ENCODE results near the gene GOLPH3.
A peak's percentile ranks its signal among the peaks of the same experiment; 100 is the strongest.
"Not testable (repeated sequence)": the region's sequence is repeated elsewhere in the genome, so short reads cannot be mapped to it uniquely, and the experiment has no call there.

The GOLPH3 gene

GRCh38 chr5:32174011-32174870 lies at the start of gene GOLPH3:
Gene GOLPH3 (minus strand): TSS chr5:32174319. CDS start chr5:32174034, 285 bp downstream.
- peak; percentile 85 for DNase-seq (ENCODE audit: low read depth in 1 of 2, low spot score in 1 of 2)

- no peak for DNase-seq (ENCODE audit: low read depth in 1 of 2, low spot score in 1 of 2)
Measured at GRCh38 chr5:32222723-32223470, 48.8 kb upstream of the GOLPH3 start.

DNA sequence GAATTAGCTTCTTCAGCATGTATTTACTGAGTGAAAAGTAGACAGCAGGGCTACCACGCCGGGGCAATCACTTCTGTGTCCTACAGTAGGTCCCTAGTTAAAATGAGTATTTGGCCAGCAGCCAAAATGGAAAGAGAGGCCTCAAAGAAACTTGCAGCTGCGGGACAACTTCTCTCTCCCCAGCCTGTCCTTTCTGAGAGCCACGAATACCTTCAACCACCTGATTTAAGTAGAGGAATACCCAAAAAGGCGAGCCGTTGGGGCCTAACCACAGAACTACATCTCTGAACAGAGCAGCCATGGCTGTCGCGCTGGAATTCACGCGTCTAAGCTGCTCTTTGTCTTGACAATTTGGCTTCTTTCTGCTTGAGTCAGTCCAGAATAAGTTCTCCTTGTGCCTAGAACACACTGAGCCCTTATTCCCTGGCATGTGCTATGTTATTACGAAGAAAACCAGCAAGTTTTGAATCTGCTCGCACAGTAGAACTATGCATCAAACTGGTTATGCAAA lies 43.8 kb upstream of the GOLPH3 start:
- no peak for DNase-seq (ENCODE audit: low read depth in 1 of 2, low spot score in 1 of 2)

DNA sequence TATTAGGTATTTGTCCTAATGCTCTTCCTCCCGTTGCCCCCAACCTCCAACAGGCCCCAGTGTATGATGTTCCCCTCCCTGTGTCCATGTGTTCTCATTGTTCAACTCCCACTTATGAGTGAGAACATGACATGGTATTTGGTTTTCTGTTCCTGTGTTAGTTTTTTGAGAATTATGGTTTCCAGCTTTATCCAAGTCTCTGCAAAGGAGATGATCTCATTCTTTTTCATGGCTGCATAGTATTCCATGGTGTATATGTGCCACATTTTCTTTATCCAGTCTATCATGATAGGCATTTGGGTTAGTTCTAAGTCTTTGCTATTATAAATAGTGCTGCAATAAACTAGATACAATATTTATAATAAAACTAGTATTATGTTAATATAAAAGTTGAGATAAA lies 40.2 kb upstream of the GOLPH3 start:
- DNase-seq (ENCODE audit: low read depth in 1 of 2, low spot score in 1 of 2), result not testable (repeated sequence)

DNA sequence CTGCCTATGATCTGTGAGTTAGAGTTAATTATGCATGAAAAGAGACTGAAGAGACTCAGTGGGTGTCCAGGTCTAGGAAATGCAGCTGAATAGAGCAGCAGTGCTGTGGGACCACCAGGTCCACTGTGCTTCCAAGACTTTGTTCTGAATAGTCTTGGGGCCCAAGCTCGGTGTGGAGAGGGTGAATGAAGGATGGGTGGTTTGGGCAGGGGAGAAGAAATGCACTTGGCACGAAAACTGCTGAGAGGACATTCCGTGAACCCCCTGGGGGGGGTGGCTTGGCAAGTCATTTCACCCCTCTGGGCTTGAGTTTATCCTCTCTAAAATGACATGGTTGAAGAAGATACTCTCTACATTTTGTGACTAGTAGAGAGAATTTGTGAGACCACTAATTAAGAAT lies 36.0 kb upstream of the GOLPH3 start:
- DNase-seq (ENCODE audit: low read depth in 1 of 2, low spot score in 1 of 2), result no peak

DNA sequence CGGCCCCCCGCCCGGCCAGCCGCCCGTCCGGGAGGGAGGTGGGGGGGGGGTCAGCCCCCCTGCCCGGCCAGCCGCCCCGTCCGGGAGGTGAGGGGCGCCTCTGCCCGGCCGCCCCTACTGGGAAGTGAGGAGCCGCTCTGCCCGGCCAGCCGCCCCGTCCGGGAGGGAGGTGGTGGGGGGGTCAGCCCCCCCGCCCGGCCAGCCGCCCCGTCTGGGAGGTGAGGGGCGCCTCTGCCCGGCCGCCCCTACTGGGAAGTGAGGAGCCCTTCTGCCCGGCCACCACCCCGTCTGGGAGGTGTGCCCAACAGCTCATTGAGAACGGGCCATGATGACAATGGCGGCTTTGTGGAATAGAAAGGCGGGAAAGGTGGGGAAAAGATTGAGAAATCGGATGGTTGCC lies 34.7 kb upstream of the GOLPH3 start:
- not testable (repeated sequence) for DNase-seq (ENCODE audit: low read depth in 1 of 2, low spot score in 1 of 2)

DNA sequence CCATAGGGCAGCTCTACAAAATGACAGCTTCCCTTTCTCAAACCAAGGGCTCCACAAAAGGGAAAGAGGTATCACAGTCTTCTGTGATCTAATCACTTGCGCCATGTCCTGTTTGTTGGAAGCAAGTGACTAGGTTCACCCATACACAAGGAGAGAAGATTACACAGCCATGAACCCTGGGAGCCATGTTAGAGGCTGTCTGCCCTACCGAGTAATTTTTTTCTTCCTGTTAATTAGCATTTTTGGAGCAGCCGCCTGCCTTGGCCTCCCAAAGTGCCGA lies 33.2 kb upstream of the GOLPH3 start:
- DNase-seq (ENCODE audit: low read depth in 1 of 2, low spot score in 1 of 2), result no peak

GRCh38 chr5:32206509-32207354 lies 32.6 kb upstream of the GOLPH3 start:
- no peak for DNase-seq (ENCODE audit: low read depth in 1 of 2, low spot score in 1 of 2)

GRCh38 chr5:32206053-32206452 lies 31.9 kb upstream of the GOLPH3 start:
- no peak for DNase-seq (ENCODE audit: low read depth in 1 of 2, low spot score in 1 of 2)

GRCh38 chr5:32202394-32202793 lies 28.3 kb upstream of the GOLPH3 start:
- DNase-seq (ENCODE audit: low read depth in 1 of 2, low spot score in 1 of 2), result no peak

GRCh38 chr5:32201122-32201753 lies 27.1 kb upstream of the GOLPH3 start:
- no peak for DNase-seq (ENCODE audit: low read depth in 1 of 2, low spot score in 1 of 2)

DNA sequence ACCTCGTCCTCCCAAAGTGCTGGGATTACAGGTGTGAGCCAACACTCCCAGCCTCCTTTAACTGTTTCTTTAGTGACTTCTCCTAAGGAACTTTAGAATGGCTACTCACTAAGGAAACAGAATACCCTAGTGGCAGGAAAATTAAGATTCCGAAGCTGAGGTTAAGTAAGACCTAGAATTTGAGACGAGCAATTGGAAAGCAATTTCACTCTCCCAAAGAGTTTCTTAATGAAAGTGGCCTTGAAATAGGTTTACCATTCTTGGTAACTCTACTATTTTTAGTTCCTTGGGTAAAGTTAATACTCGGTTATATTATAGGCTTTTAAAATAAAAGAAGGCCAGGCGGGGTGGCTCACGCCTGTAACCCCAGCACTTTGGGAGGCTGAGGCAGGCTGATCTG lies 22.9 kb upstream of the GOLPH3 start:
- DNase-seq (ENCODE audit: low read depth in 1 of 2, low spot score in 1 of 2), result no peak

DNA sequence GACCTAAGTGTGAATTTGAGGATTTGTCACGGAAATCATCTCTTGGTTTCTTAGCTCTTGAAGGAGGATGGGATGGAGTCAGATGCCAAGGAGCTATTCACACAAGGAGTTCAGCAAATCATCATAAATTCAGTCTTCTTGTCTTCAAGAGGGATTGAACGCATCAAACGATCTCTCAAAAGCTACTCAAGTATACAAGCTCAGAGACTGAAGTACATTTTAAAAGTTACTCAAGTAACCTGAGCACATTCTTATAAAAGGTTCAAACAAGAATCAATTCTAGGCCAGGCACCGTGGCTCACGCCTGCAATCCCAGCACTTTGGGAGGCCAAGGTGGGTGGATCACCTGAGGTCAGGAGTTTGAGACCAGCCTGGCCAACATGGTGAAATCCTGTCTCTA lies 21.1 kb upstream of the GOLPH3 start:
- no peak for DNase-seq (ENCODE audit: low read depth in 1 of 2, low spot score in 1 of 2)

DNA sequence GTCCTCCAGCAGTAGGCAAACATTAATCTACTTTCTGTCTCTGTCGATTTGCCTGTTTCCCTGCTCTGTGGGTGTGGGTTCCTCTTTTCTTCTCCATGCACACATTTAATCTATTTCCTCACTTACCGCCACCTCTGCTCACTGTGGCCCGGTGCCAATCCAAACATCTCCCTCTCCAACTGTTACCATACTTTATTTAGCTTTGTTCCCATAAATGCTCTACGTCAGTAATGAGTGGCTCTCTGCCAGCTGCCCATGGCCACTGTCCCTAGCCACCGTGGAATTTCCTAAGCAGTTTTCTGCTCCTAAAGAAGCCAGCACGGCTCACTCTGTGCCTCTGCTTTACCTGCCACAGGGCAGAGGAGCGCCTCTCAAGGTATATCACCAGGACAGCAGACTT lies 19.5 kb upstream of the GOLPH3 start:
- DNase-seq (ENCODE audit: low read depth in 1 of 2, low spot score in 1 of 2), result no peak

GRCh38 chr5:32190095-32190494 lies 16.0 kb upstream of the GOLPH3 start:
- DNase-seq (ENCODE audit: low read depth in 1 of 2, low spot score in 1 of 2), result no peak

DNA sequence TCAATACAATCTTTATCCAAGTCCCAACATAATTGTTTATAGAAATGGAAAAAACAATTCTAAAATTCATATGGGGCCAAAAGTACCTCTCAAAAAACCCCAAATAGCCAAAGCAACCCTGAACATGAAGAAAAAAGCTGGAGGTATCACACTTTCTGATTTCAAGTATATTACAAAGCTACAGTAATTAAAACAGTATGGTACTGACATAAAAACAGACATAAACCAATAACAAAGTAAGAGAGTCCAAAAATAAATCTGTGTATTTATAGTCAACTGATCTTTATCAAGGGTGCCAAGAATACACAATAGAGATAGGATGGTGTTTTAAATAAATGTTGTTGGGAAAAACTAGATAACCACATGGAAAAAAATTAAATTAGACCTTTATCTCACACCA lies 13.6 kb upstream of the GOLPH3 start:
- no peak for DNase-seq (ENCODE audit: low read depth in 1 of 2, low spot score in 1 of 2)

- DNase-seq (ENCODE audit: low read depth in 1 of 2, low spot score in 1 of 2), result no peak
Measured at GRCh38 chr5:32182463-32183063, 8.4 kb upstream of the GOLPH3 start.

GRCh38 chr5:32173267-32174010 lies 680 bp downstream of the GOLPH3 start:
- DNase-seq (ENCODE audit: low read depth in 1 of 2, low spot score in 1 of 2), result peak; percentile 6 to 22

DNA sequence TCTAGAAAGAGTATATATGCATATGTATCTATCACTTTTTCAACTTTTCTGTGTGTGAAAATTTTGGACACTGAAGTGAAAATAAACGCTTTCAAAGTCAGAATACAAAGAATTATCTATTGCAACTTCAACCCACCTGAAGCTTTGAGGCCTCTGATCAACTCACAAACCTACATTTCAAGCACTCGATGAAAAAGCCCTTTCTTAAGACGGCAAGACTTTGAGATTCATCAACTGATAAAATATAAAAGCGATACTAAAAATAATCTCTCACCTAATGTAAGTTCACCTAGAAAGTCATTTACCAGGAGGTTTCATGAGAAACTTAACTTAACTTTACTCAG lies 1.2 kb downstream of the GOLPH3 start:
- no peak for DNase-seq (ENCODE audit: low read depth in 1 of 2, low spot score in 1 of 2)

All from activated T-helper 1 cell treated with anti-CD3 and anti-CD28 coated beads, Interleukin-2, amount 50 U/mL, for 16 hours (primary cell).